ENCODE measurements around the gene MYO15A. TPM values are rescaled to one million over a fixed set of nuclear protein-coding genes. Genes with fewer than 3 reads are reported as not detected.

MYO15A gene
- total and polyA plus RNA-seq, 8 donors = 0.31 to 10.5 (median 0.50) TPM; not detected in 1

DNA sequence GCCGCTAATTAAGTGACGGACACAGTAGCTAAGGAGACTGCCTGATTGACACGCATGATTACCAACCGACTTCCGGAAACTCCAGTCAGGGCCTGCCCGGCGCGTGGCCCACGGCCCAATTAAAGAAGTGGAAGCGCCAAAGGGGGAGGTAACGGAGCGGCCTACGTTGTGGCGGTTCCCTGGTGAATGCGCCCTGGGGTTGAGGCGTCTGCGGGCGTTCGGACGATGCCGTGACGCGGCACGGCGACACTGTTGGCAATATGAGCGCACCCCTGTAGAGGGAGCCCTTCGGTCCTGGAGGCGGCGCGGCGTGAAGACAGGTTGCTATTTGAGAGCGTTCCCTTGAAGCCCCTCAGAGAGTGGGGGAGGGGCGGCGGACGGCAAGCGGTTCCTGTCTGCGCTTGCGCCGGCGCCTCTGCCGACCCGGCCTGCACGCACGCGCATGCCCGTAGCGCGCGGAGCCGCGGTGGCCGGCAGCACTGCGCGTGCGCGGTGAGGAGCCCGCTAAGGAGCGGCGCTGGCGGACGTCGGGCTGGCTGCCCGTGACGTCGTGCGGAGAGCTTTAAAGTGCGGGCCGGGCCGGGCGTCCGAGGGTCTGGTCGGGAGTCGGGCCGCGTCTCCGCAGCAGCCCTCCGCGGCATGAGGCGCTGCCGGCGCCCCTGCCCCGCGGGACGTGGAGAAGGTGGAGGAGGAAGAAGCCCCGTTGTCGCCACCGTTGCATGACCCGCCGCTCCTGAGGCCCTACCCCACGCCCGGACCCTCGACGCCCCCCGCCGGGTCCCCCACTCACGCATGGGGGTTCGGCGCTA, 75.0 kb downstream of the MYO15A start, which contains the start of gene ALKBH5:
ALKBH5 (plus strand) TSS at position 495 of the 809 bp plus-strand sequence. CDS start 416 bp downstream, outside the sequence.
- peak within 1 kb of the TSS; percentile 96 to 100 (median 98) for H3K27ac ChIP-seq
- intact Hi-C loops (cut with DNase I; ENCODE audit: low total_unique reads) = no loop called here
- 0 to 1% (median 0%) methylated on average over 34 to 98 of the region's 98 CpGs for WGBS, 5 donors
- no peaks in the 10 kb centered on the region for H3K9me3 ChIP-seq
- peak; percentile 98 to 99 for DNase-seq
- peaks cover 0 to 6% (median 3%) of the 10 kb centered on the region in 4 donors for H3K36me3 ChIP-seq
- no peaks in the 10 kb centered on the region for H3K27me3 ChIP-seq
- peaks cover 47 to 76% (median 59%) of the 10 kb centered on the region in 4 donors for H3K4me1 ChIP-seq
- H3K4me3 ChIP-seq = peak within 1 kb of the TSS; percentile 74 to 97 (median 88)
- peak; percentile 92 to 98 (median 93) for TF ChIP-seq POLR2AphosphoS5 (IDR thresholded peaks at IDR 0.05)
- TF ChIP-seq POLR2A (IDR thresholded peaks at IDR 0.05) = peak in 1 of 4 donors; percentile 54
- TF ChIP-seq, protein P1, sequence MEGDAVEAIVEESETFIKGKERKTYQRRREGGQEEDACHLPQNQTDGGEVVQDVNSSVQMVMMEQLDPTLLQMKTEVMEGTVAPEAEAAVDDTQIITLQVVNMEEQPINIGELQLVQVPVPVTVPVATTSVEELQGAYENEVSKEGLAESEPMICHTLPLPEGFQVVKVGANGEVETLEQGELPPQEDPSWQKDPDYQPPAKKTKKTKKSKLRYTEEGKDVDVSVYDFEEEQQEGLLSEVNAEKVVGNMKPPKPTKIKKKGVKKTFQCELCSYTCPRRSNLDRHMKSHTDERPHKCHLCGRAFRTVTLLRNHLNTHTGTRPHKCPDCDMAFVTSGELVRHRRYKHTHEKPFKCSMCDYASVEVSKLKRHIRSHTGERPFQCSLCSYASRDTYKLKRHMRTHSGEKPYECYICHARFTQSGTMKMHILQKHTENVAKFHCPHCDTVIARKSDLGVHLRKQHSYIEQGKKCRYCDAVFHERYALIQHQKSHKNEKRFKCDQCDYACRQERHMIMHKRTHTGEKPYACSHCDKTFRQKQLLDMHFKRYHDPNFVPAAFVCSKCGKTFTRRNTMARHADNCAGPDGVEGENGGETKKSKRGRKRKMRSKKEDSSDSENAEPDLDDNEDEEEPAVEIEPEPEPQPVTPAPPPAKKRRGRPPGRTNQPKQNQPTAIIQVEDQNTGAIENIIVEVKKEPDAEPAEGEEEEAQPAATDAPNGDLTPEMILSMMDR (IDR thresholded peaks at IDR 0.05) = no peak
- TF ChIP-seq EP300 (IDR thresholded peaks at IDR 0.05) = peak; percentile 29

- intact Hi-C loops (cut with DNase I; ENCODE audit: low total_unique reads) = no loop called here
- Histone ChIP-seq H3K4me1 (peaks cover 56 to 80% (median 65%) of the 10 kb centered on the region in 4 donors), H3K27ac (peak overlapping the region; percentile 96 to 100 (median 98)), H3K9me3 (no peaks in the 10 kb centered on the region), H3K36me3 (peaks cover 2 to 12% (median 6%) of the 10 kb centered on the region in 4 donors), H3K27me3 (no peaks in the 10 kb centered on the region), H3K4me3 (peak overlapping the region; percentile 74 to 97 (median 88))
- WGBS, 5 donors = 0 to 1% (median 0%) methylated on average over 41 to 92 of the region's 92 CpGs
- TF ChIP-seq POLR2AphosphoS5 (IDR thresholded peaks at IDR 0.05) (peak in 1 of 3 donors; percentile 24), EP300 (IDR thresholded peaks at IDR 0.05) (no peak), POLR2A (IDR thresholded peaks at IDR 0.05) (no peak)
- TF ChIP-seq, protein P1 (IDR thresholded peaks at IDR 0.05) = no peak
- DNase-seq = peak; percentile 56 to 78
Measured at GRCh38 chr17:18184143-18185031, 75.8 kb downstream of the MYO15A start.

GRCh38 chr17:18185391-18185790, 76.8 kb downstream of the MYO15A start:
- no peak for TF ChIP-seq EP300 (IDR thresholded peaks at IDR 0.05)
- no peak for TF ChIP-seq POLR2AphosphoS5 (IDR thresholded peaks at IDR 0.05)
- TF ChIP-seq, protein P1 (IDR thresholded peaks at IDR 0.05) = no peak
- TF ChIP-seq POLR2A (IDR thresholded peaks at IDR 0.05) = no peak
- 3 to 20% (median 12%) methylated on average over 3 of the region's 3 CpGs for WGBS, 5 donors
- H3K4me1 ChIP-seq = peaks cover 66 to 80% (median 75%) of the 10 kb centered on the region in 4 donors
- no peaks in the 10 kb centered on the region for H3K9me3 ChIP-seq
- H3K4me3 ChIP-seq = peak overlapping the region; percentile 74 to 97 (median 88)
- DNase-seq = peak in 1 of 2 donors; percentile 57
- peak overlapping the region; percentile 23 to 100 (median 98) for H3K27ac ChIP-seq
- H3K36me3 ChIP-seq = peaks cover 3 to 15% (median 11%) of the 10 kb centered on the region in 4 donors
- no peaks in the 10 kb centered on the region for H3K27me3 ChIP-seq
- intact Hi-C loops (cut with DNase I; ENCODE audit: low total_unique reads) = no loop called here

Data from stomach (tissue), 9 donors.